Stimulated activated CD8-positive, alpha-beta memory T cell treated with anti-CD3 and anti-CD28 coated beads, Interleukin-2, amount 100 ng/mL, for 48 hours (primary cell): ENCODE data around the gene GAGE12J.
A peak's percentile ranks its signal among the peaks of the same experiment; 100 is the strongest.
"Not testable (repeated sequence)": the region's sequence is repeated elsewhere in the genome, so short reads cannot be mapped to it uniquely, and the experiment has no call there.

Source experiments
- DNase-seq, 2 donors: peaks; one replicate each; pipeline ENCODE4 v3.0.0-alpha.2; 2020; ENCODE audit warnings: low read depth in 2 of 2

Gene GAGE12J

DNA sequence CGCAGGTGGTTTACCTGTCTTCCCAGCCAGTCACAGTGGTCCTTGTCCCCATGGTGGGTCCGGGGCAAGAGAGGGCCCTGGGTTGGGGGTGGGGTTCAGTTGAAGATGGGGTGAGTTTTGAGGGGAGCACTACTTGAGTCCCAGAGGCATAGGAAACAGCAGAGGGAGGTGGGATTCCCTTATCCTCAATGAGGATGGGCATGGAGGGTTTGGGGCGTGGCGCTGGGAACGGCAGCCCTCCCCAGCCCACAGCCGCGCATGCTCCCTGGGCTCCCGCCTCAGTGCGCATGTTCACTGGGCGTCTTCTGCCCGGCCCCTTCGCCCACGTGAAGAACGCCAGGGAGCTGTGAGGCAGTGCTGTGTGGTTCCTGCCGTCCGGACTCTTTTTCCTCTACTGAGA lies at the start of gene GAGE12J:
TSS of gene GAGE12J (plus strand) at position 301 of the 400 bp plus-strand sequence. CDS start 1,157 bp downstream, outside the sequence.
- not testable (repeated sequence) for DNase-seq

DNA sequence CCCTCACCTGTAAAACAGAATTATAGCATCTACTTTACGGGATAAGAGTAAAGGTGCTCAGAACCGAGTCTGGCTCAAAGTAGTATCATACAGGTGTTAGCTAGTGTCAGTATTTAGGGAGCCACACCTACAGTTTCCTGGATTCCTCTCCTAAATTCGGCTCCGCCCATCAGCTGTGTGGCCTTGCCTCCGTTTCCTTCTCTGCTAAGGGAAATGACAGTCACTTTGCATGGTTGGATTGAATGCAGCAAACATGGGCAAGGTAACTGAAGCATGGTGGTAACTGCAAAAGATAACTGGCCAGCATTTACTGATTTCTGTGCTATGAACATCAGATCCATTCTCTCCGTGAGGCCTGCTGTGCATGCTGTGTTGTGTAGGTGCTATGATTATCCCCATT lies 49.4 kb upstream of the GAGE12J start:
- no peak for DNase-seq

DNA sequence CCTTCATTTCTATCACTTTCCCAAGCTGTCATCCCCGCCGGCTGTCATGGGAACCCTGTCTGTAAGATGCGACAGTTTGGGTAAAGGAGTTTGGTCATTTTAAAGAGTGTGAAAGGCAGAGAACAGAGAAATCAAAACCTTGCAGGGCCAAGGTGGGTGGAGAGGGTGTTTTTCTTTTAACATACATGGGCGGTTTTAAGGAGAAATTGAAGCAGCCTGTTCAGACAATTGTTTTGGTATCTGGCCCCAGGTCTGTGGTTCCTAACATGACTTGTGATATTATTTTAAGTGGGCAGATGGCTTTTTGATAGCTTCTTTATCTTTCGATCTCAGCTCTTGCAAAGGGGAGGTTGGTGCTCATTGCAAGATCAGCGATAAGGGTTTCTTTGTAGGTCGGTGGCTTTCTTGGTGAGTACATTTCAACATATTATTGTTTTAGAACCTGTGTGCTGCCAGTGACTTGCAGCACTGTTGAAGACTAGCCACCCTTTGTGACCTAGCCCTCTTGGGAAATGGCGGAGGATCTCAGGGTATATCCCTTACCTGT lies 48.6 kb upstream of the GAGE12J start:
- DNase-seq: peak in 1 of 2 donors; percentile 35

DNA sequence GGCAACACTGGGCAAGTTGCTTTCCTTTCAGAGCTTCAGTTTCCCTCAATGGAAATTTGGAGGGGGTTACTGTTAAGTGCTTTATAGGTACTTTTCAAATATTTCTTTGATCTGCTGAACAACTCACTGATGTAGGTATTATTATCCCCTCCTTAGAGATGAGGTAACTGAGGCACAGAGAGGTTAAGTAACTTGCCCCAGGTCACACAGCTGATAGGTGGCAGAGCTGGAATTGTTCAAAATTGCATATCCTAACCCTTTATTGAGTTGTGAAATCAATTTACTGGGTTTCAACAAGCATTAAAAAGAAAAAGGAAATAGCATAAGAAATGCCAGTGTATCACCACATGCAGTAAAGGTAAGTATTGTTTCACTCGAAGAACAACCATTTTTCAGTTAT lies 45.6 kb upstream of the GAGE12J start:
- no peak for DNase-seq

DNA sequence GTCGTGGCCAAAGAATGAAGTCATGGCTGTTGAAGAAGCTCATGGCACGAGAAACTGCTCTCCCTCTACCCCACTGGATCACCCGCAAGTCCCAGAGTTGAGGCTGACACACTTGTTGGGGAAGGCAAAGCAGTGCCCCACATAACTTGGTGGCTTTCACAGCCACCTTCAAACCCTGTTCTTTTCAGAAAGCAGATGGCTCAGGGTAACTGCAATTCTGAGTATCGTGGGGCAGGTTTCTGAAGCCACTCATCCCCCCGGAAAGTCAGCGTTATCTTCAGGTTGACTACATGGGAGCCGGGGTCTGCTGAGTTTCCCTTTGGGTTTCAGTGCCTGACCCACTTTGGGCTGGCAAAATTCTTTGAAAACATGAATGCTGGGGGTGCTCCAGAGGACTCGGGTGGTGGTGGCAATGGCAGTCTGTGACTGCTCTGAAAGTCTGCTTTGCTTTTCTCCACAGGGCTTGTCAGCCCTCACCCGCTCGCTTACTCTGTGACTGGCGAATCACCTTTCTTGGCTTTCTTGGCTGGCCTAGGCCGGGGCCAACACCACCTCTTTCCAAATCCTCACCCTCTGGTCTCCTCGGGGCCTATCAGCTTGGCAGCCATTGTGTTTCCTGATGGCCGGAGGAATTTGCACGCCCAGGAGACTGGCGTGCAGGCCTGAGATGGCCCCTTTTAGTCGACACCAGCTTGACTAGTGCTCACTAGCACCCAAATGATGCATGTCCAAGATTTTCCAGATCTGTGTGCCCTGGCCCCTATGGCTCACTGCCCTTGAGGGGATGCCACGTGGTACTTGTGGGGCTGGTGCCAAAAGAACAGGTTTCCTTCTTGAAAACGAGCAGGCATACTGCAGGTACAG lies 44.9 kb upstream of the GAGE12J start:
- DNase-seq: peak in 1 of 2 donors; percentile 17

DNA sequence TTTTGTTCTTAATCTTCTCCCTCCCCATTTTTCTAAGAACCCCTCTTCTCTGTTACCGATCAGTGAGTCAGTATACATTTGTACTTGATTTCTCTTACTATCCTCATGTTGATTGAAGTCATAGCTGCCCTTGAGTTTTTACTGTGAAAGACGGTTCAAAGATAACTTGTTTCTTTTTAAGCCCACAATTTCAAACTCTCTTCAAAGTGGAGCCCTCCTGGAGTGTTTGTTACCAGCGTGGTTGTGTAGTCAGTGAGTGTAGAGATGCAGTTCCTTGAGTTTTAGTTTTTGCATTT lies 44.4 kb upstream of the GAGE12J start:
- no peak for DNase-seq

DNA sequence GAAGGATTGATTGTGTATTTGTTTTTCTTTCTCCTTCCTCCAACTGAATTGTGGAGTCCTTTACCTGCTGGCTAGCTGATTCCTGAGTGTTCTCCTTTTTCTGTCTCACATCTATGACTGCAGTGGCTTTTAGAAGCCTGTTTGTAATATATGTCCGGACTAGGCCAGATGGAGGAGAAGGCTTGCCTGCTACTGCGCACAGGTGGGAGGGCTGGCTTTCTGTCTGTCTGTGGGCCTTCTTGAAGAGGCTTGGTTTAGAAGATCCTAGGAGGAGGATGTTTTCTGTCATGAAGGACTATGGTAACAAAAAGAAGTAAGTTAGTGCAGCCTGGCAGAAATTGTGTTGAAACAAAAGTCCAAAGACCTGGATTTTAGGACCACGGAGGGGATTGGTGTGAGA lies 43.8 kb upstream of the GAGE12J start:
- no peak for DNase-seq

GRCh38 chrX:49282647-49283011 lies 39.2 kb upstream of the GAGE12J start:
- no peak for DNase-seq

GRCh38 chrX:49284212-49284611 lies 37.6 kb upstream of the GAGE12J start:
- no peak for DNase-seq

GRCh38 chrX:49286136-49286535 lies 35.7 kb upstream of the GAGE12J start:
- DNase-seq: no peak

- no peak for DNase-seq
Observed at GRCh38 chrX:49286581-49286980, 35.3 kb upstream of the GAGE12J start.

- DNase-seq: no peak
Observed at GRCh38 chrX:49287665-49288064, 34.2 kb upstream of the GAGE12J start.

- DNase-seq: no peak
Observed at GRCh38 chrX:49290215-49290614, 31.6 kb upstream of the GAGE12J start.

DNA sequence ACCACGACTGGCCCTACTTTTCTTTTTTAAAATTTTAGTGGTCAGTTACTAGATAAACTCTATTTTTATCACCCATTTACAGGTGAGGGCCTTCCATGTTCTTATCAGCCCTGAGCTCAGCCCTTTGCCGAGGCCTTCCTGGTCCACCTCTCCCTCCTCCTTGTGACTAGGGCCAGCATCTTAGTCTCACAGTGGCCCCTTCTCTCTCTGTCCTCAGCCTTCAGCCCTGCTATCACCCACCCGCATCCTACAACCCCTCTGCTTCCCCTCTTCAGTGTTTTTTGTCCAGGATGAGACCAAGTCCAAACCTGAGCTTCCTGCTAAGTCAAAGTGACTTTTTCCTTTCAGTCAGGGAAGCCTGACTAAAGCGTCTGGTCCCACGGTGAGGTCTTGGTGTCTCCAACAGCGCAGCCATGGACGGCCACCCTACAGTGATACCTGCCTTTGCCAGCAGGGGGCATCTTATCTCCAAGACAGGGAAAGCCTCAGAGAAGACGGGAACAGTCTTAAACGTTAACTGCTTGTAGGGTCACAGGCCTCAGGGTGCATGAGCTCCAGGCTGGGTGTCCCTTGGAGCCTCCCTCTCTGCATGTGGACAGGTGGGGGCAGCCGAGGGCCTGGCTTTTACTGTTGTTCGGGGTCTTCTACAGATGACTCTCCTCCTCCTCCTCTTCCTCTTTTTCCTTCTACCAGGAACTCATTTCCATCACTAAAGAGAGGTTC lies 30.1 kb upstream of the GAGE12J start:
- DNase-seq: peak; percentile 61 to 63

DNA sequence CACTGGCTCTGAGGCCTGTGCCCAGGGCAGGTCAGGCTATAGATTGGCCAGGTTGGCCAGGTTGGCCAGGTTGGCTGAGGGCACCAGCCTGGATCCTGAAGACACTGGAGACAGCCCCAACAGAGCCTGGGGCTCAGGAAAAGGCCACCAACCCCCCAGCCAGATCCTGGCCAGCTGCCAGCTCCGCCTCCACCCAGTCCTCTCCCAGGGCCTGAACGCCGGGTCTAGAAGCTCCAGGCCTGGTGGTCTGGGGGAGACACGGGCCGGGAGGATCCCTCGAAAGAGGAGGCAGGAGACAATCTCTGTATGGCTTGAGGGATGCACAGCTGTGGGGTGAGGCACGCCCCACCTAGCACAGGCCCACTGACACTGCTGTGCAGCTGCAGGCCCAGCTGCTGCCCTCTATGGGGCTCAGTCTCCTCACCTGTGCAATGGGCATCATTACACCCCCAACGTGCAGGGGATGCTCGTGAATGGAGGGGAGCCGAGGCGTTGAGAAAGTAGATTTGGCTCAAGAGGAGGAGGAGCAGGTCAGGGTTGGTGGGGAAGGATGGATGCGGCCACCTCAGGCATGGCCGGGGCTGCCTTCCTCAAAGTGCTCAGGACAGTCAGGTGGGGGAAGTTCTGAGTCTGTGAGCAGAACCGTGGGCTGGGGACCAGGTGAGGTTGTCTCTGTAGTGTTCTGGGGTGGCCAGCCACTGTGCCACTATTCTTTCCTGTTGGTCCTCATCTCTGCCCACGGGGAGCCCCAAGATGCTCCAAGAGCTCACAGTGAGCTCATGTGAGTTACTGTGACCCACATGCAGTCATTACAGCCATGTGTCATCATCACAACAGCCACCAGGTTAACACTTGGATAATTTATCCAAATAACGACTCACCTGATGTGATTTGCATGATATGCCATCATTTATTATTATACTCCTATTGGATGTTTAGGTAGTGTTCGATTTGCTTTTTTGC lies 29.2 kb upstream of the GAGE12J start:
- no peak for DNase-seq

DNA sequence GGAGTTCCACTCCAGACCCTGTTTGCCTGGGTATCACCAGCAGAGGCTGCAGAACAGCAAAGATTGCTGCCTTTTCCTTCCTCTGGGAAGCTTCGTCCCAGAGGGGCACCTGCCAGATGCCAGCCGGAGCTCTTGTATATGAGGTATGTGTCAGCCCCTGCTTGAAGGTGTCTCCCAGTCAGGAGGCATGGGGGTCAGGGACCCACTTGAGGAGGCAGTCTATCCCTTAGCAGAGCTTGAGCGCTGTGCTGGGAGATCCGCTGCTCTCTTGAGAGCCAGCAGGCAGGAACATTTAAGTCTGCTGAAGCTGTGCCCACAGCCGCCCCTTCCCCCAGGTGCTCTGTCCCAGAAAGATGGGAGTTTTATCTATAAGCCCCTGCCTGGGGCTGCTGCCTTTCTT lies 22.5 kb upstream of the GAGE12J start:
- DNase-seq: not testable (repeated sequence)

- no peak for DNase-seq
Observed at GRCh38 chrX:49300703-49301102, 21.1 kb upstream of the GAGE12J start.

DNA sequence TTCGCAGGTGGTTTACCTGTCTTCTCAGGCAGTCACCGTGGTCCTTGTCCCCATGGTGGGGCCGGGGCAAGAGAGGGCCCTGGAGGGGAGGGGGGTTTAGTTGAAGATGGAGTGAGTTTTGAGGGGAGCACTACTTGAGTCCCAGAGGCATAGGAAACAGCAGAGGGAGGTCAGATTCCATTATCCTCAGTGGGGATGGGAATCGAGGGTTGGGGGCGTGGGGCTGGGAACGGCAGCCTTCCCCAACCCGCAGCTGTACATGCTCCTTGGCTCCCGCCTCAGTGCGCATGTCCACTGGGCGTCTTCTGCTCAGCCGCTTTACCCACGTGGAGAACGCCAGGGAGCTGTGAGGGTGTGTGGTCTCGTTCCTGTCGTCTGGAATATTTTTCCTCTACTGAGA lies 18.5 kb upstream of the GAGE12J start, which contains the start of gene GAGE10:
TSS of gene GAGE10 (plus strand) at position 301 of the 400 bp plus-strand sequence. CDS start 1,214 bp downstream, outside the sequence.
- DNase-seq: no peak

DNA sequence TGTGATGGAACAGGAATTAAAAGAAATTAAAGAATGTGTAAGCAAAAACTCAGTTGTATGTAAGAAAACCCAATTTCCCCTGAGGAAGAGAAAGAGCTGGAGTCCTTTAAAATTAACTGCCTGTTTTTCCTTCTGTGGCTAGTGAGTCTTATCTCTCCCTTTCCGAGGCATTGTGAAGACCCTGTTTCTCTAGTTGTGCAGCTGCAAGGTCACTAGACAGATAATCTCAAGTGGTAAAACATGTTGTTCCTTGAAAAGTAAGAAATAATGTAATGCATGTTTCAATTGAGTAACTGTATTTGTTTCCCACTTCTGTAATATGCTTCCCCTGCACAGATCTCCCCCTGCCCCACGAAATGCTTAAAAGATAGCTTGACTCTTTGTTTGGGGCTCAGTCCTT lies 14.1 kb upstream of the GAGE12J start:
- not testable (repeated sequence) for DNase-seq

DNA sequence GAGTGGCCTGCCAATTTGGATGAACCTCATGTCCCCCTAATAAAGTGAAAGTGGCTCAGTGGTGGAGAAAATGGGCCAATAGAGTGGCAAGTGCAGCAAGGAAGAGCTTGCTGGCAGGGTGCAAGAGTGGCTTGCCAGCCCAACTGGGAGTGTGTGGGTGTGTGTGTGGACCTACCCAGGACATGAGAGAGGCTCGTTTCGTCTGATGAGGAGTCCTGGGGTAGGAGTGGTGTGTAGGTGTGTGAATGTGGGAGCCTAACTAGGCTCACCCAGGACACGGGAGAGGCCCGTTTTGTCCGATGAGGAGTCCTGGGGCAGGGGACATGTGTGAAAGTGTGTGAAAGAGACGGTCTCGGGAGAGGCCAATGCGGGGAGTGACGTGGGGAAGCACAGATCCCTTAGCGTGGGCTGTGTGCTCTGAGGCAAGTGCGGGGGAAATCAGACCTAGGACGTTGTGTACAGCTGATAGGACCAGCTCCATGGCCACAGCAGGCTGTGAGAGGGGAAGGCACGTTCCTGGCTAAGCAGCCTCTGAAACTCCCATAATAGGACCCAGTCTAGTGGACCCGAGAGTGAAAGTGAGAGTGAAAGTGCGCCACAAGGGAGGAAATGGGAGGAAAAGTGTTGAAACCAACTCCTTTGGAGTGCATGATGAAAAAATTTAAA lies 13.1 kb upstream of the GAGE12J start:
- DNase-seq: no peak

DNA sequence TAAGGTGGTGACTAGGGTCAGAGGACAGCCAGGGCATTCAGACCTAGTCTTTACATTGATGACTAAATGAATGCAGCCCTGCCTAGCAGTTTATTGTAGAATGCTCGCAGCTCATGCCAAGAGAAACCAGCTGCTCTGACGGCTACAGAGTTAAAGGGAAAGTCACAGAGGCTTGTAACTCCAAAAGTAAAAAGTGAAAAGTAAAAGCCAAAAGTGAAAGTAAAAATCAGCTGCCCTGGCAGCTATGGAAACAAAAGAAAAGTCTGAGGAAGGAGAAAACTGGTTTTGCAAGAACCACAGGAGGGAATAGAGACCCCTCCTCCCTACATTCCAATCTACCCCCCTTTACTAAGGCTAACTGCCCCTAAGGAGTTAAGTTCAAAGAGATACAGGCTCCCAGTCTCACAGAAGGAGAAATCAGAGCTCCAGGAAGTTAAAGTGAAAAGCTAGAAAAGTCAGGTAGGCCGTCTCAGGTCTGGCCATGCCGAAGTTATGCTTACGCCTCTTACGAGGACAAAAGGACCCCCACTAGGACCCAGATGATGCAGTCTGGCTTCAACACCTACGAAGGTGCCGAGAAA lies 12.3 kb upstream of the GAGE12J start:
- no peak for DNase-seq
